Stimulated activated CD8-positive, alpha-beta memory T cell treated with anti-CD3 and anti-CD28 coated beads, Interleukin-2, amount 100 ng/mL, for 1 hour (primary cell): Measurements from ENCODE around the gene CTNND2.

Source experiments
- DNase-seq, 2 donors: peaks; one replicate each; pipeline ENCODE4 v3.0.0-alpha.2; 2020; ENCODE audit warnings: low read depth in 2 of 2

Gene CTNND2

GRCh38 chr5:11386398-11386797 lies 517.8 kb downstream of the CTNND2 start:
- no peak for DNase-seq

DNA sequence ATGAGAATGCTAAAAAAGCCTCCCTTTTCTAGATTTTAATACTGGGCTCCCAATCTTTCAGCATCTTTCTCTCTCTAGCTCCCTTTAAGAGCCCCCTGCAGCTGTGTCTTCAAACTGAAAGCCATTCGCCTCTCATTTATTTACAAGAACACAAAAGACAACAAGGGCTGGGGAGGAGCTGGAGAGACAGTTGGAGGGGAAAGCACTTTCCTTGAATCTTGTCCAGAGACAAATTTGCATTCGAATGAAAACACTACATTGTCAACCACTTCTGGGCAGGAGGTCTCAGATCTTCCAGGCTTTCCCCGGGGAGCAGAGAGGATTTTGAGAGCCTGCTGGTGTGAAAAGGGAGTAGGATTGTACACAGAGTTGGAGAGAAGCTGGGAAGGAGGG lies 518.3 kb downstream of the CTNND2 start:
- DNase-seq: no peak

DNA sequence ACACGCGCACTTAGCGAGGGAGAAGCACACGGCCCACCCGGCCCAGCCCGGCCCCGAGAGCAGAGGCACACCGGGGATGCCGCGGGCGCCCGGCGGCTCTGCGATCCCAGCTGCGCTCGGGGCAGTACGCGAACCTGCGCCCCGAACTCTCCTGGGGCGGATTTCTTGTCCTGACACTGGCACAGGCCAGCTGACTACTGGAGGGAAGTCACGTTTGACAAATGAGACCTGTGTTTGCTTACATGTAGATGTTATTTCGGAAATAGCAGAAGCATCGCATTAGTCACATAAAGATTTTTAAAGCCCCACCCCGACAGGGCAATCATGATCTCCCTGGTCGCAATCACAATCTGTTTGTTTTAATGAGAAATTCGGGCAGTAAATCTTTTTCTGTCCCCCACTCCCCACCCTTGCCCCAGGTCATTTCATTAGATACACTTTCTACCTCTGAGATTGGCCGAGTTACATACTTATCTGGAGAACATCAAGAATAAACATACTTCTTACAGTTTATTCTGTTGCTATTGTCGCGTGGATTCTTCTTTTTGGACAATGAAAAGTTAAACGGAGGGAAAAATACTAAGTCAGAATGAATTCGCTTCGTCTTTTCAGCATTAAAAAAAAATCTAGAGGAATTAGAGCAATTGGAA lies 518.9 kb downstream of the CTNND2 start:
- no peak for DNase-seq

DNA sequence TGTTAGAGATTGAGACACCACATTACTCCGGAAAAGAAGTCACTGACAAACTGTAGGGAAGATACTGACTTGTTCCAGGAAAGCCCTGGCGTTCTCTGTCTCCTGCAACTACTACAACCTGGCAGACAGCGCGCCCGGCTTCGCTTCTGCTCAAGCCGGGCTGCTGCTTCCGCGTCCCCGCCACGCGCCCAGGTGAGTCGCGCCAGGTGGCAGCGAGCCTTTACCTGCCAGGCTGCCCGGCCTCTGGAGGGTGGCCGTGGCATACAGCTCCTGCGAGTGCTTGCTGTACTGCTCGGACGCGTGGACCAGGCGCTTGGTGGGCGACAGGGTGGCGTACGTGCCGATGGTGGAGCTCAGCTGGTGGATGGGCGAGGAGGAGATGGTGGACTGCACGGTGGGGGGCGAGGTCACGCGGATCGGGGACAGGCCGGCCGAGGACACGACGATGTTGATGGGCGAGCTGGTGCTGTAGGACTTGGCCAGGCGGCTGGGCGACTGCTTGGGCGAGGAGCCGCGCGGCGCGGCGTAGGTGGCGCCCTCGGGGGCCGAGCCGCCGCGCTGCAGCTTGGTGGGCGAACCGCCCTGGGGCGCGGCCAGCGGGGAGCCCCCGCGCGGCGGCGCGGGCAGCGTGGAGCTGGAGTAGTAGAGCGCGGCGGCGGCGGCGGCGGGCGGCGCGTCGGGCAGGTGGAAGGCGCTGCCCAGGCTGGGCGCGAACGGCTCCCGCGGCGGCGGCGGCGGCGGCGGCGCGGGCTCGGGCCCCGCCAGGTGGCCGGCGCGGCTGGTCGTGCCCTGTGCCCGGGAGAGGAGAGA lies 519.6 kb downstream of the CTNND2 start:
- no peak for DNase-seq

DNA sequence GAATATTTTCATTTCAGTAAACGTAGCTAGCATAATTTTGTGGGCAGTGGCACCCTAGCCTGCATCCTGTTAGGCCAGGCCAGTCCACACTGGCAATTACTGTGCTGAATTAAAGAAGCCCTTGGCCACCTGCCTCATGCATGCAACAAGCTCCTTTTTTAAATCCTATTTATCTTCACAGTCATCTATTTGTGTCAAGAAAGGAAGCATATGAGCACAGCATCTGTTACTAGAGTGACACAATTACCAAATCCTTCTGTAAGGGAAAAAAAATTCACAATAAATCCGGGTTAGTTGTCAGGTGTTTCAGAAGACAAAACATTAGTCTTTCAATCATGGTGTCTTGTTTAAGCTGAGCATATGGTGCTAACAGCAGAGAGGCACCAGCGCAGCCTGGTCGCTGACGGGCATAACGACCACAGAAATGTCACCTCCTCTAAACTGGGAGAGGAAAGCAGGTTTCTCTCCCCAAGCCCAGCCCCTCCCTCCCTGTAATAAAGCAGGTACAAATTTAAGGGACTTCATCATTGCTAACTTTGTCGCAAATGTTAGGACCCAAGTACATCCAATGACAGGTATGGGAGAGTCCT lies 520.6 kb downstream of the CTNND2 start:
- DNase-seq: no peak

DNA sequence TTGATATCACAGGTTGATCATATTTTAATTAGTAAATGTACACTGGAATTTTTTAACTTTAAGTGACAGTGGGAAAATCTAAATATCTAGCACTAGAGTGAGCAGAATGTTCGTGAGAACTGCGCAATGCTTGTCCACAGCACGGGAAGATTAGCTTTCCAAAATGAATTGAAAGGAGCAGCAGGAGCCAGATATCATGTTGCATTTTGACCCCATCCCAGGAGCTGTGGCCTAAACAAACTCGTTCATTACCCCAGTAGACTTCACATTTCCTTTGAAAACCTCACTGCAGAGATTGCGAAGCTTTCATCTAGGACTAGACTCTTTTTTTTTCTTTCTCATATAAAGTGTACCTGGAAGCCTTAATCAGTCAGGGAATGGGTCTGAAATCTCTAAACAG lies 525.8 kb downstream of the CTNND2 start:
- DNase-seq: no peak

GRCh38 chr5:11377896-11378295 lies 526.4 kb downstream of the CTNND2 start:
- DNase-seq: no peak

DNA sequence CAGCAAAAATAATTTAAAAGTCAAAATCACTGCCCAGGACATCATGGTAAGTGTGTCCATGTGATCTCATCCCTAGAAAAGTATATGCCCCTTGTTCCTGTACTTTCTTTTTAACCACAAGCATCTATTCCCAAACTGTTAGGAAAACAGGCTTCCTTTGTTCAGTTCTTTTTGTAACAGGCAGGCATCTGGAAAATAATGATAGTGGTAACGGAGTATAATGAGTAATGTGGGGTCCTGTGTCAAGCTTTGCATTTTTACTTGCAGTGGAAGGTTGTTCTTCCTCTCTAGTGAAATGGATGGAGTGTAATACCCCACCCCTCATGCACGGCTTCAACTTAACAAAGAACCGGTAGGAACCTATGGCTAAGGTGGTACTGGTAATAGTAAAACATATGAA lies 532.1 kb downstream of the CTNND2 start:
- DNase-seq: no peak

DNA sequence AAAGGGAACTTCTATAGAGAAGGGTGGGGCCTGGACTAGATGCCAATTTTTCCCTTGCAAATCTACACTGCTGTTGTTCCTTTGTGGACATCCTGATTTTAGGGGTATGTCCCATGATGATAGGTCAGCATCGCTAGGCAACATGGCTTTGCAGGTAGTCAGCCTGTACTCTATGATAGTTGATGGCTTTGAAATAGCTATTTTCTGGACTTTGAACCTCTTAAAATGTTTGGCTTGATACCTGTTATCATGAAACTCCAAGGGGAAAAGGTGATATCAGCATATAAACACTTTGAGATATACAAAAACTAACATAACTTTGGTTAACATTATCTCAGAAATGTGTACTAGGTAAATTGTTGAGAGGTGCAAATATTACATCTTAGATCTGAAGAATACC lies 533.2 kb downstream of the CTNND2 start:
- no peak for DNase-seq

DNA sequence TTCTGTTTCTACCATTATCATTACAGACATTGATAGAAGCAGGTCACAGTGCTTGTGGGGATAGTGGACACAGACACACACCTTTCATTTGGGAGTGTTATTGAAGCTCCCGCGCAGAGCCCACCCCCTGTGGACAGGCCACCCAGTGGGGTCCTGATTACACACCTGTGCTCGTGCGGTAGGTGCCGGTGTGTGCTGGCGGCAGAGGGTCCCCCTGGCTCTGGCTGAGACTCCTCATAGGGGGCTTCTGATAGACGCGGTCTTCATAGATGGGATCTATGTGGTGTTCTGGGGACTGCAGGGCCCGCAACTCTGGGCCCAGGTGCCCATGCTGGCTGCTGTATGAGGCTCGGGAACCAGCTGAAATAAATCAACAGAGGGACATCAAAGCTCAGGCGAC lies 539.7 kb downstream of the CTNND2 start:
- no peak for DNase-seq

DNA sequence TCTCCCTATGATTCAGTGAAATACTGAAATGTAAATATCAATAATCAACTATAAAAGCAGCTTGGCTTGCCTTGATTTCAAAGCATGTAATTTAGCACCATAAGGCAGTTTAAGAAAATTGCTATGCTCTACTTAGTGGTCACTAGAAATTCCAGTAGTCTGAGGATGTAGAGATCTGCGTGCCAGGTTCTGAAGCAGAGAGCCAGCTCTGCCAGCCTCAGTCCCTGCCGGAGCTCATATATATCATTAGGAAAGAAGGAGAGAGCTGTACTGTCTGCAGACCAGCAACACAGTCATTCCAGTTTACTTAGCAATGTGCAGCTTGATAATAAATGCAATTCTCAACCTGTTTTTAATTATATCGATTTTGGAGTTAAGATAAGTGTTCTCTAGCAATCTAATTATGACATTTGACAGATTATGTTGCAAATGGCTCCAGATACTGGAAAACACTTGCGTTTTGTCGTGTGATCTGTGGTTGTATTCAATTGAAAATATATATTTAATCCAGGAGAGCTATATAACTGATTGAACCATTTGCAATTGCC lies 540.5 kb downstream of the CTNND2 start:
- no peak for DNase-seq

GRCh38 chr5:11361768-11362167 lies 542.5 kb downstream of the CTNND2 start:
- DNase-seq: no peak

- no peak for DNase-seq
Observed at GRCh38 chr5:11357928-11358327, 546.3 kb downstream of the CTNND2 start.

GRCh38 chr5:11355491-11355890 lies 548.8 kb downstream of the CTNND2 start:
- no peak for DNase-seq

DNA sequence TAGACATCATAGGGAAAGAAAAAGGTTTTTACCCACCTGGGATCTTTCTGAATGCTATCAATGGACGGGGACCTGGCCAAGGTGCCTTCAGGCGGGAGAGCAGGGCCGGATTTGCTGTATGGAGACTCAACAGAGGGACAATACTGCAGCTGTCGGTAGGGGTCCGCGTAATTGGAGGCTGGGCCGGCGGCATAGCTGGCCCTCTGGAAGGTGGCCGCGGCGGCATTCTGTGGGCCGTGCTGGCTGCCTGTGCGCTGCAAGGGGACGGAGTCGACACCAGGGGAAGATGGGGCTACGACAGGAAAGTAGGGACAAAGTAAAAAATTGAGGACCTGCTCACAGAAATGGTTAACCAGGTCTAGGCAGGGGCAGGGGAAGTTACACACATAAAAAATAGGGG lies 557.9 kb downstream of the CTNND2 start:
- no peak for DNase-seq

- no peak for DNase-seq
Observed at GRCh38 chr5:11335881-11336760, 568.1 kb downstream of the CTNND2 start.

- no peak for DNase-seq
Observed at GRCh38 chr5:11334404-11334803, 569.8 kb downstream of the CTNND2 start.

GRCh38 chr5:11329679-11330078 lies 574.6 kb downstream of the CTNND2 start:
- no peak for DNase-seq

DNA sequence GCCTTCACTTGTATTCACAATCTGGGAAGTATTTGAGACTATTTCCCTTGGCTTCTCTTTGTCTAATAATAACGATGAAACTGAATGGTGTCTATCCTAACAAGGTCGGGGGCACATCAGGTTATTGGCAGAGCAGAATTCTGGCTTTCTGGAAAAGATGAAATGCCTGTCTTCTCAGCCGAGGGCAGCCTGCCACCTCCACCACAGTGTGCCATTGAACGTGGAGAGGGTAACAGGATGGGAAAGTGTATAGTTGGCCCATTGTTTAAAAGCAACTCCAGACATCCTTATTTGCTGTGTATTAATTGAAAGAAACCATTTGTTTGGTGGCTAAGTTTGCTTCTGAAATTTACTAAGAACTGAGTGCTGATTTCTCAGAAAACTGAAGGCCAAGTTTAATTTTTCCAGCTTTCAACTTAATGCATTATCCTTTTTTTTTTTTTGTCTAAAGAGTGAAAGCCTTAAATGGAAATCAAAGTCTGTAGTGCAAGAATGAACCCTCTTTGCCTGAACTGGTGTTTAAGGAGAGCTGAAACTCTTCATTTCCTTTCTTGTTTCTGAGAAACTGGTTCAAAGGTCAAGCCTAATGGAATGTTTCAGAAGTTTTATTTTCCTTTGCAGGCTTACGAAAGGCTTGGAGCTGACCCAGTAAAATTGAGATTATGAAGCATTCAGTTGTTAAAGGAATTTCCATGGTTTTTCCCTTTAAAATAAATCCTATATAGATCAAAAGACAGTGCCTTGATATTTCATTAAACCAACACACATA lies 579.5 kb downstream of the CTNND2 start:
- DNase-seq: no peak

DNA sequence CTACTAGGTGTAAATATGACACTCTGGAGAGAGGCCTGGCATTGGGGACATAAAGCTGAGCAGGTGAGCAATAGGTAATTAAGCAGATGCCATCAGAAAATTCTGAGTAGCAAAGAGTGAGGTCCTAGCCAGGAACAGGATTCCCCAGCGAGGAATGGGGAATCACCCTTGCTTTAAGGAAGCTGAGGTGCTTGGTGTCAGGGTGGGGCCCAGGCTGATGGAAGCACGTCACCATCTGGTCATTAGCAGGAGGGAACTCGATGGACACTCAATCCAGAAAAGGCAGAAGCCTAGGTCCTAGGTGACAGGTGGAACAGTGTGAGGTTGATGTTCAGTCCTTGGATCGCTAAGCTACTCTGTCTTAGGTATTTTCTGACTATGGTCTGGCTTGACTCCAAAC lies 580.5 kb downstream of the CTNND2 start:
- DNase-seq: no peak

DNA sequence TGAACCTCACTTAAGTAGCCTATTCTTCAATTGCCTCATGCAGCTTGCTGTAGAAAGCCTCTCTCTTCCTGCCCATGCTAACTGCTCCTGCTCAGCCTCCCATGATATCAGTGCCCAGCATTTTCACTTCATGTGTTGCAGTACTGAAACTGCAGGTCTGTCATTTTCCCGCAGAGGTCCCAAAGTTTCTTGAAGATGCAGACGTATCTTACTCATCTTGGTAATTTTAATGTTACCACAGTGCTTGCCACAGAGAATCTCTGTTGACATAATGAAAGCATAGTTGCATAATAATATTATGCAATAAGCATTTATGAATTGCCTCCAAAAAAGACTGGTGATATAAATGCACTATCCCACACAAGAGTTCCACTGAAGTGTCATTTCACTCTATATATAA lies 582.1 kb downstream of the CTNND2 start:
- DNase-seq: no peak
